HUES6 (cell line): ENCODE measurements around the gene LCN12.

Experiments
- H3K27ac ChIP-seq: 2 replicates; pipeline ENCODE4 v1.7.0; 2013; ENCODE audit warnings: low read depth, mild to moderate bottlenecking, low read length, inconsistent platforms
- H3K27me3 ChIP-seq: 2 replicates; pipeline ENCODE4 v1.6.1; 2013; ENCODE audit warnings: low read length; ENCODE audit not compliant: control insufficient read depth, insufficient read depth
- H3K36me3 ChIP-seq: 2 replicates; pipeline ENCODE4 v1.6.1; 2013; ENCODE audit warnings: low read length; ENCODE audit not compliant: control insufficient read depth, insufficient read depth
- H3K4me1 ChIP-seq: 2 replicates; pipeline ENCODE4 v1.6.1; 2013; ENCODE audit warnings: low read length; ENCODE audit not compliant: control insufficient read depth, insufficient read depth
- H3K4me3 ChIP-seq: 2 replicates; pipeline ENCODE4 v1.5.1; 2013; ENCODE audit warnings: low read depth, low read length
- H3K9ac ChIP-seq: one replicate; pipeline ENCODE4 v1.6.1; 2013; ENCODE audit warnings: mild to moderate bottlenecking, low read length
- H3K9me3 ChIP-seq: 2 replicates; pipeline ENCODE4 v1.6.1; 2013; ENCODE audit warnings: low read depth, low read length; ENCODE audit not compliant: control insufficient read depth, insufficient read depth

Gene LCN12

GRCh38 chr9:136941231-136942111 lies 10.6 kb upstream of the LCN12 start:
- H3K9me3 ChIP-seq = no peaks in the 10 kb centered on the region
- H3K4me3 ChIP-seq = no peak overlapping the region
- H3K9ac ChIP-seq = no peak overlapping the region
- no peak overlapping the region for H3K27ac ChIP-seq
- H3K36me3 ChIP-seq = peaks cover 48% of the 10 kb centered on the region
- H3K4me1 ChIP-seq = peaks cover 13% of the 10 kb centered on the region
- no peaks in the 10 kb centered on the region for H3K27me3 ChIP-seq

GRCh38 chr9:136942112-136942880 lies 9.8 kb upstream of the LCN12 start:
- H3K27ac ChIP-seq = no peak overlapping the region
- H3K4me1 ChIP-seq = peaks cover 13% of the 10 kb centered on the region
- H3K9me3 ChIP-seq = no peaks in the 10 kb centered on the region
- H3K36me3 ChIP-seq = peaks cover 43% of the 10 kb centered on the region
- H3K27me3 ChIP-seq = no peaks in the 10 kb centered on the region
- 0 out of 2 replicates have a peak overlapping the region, but pooled peaks have one; percentile 87 for H3K4me3 ChIP-seq
- no peak overlapping the region for H3K9ac ChIP-seq

- no peak overlapping the region for H3K9ac ChIP-seq
- no peaks in the 10 kb centered on the region for H3K9me3 ChIP-seq
- no peak overlapping the region for H3K27ac ChIP-seq
- H3K4me3 ChIP-seq = peak overlapping the region; percentile 87; the same call in 1 of the 2 replicates
- peaks cover 12% of the 10 kb centered on the region for H3K4me1 ChIP-seq
- H3K36me3 ChIP-seq = peaks cover 38% of the 10 kb centered on the region
- no peaks in the 10 kb centered on the region for H3K27me3 ChIP-seq
Measured at GRCh38 chr9:136942881-136943230, 9.2 kb upstream of the LCN12 start.

GRCh38 chr9:136943291-136944211 lies 8.5 kb upstream of the LCN12 start:
- Histone ChIP-seq H3K9ac (peak overlapping the region; percentile 87), H3K4me1 (peaks cover 13% of the 10 kb centered on the region), H3K4me3 (peak overlapping the region; percentile 87), H3K9me3 (no peaks in the 10 kb centered on the region), H3K27me3 (no peaks in the 10 kb centered on the region), H3K36me3 (peaks cover 38% of the 10 kb centered on the region), H3K27ac (0 out of 2 replicates have a peak overlapping the region, but pooled peaks have one; percentile 34)

- no peaks in the 10 kb centered on the region for H3K27me3 ChIP-seq
- peak overlapping the region; percentile 87 for H3K9ac ChIP-seq
- peak overlapping the region; percentile 87 for H3K4me3 ChIP-seq
- H3K36me3 ChIP-seq = peaks cover 36% of the 10 kb centered on the region
- H3K4me1 ChIP-seq = peaks cover 13% of the 10 kb centered on the region
- H3K27ac ChIP-seq = 0 out of 2 replicates have a peak overlapping the region, but pooled peaks have one; percentile 34
- no peaks in the 10 kb centered on the region for H3K9me3 ChIP-seq
Measured at GRCh38 chr9:136944212-136944518, 7.9 kb upstream of the LCN12 start.

- peak within 1 kb of the TSS; percentile 87 for H3K4me3 ChIP-seq
- no peaks in the 10 kb centered on the region for H3K27me3 ChIP-seq
- H3K27ac ChIP-seq = 0 out of 2 replicates have a peak within 1 kb of the TSS, but pooled peaks have one; percentile 34
- H3K9me3 ChIP-seq = no peaks in the 10 kb centered on the region
- peak within 1 kb of the TSS; percentile 87 for H3K9ac ChIP-seq
- H3K36me3 ChIP-seq = peaks cover 31% of the 10 kb centered on the region
- peaks cover 13% of the 10 kb centered on the region for H3K4me1 ChIP-seq
Measured at GRCh38 chr9:136944519-136945332, 7.3 kb upstream of the LCN12 start, which contains the start of the genes C8G and FBXW5. Gene C8G (plus strand): TSS chr9:136945243. CDS start chr9:136945321, 78 bp downstream. Gene FBXW5 (minus strand): TSS chr9:136944738. CDS start chr9:136944083, 655 bp downstream.

- no peak overlapping the region for H3K9ac ChIP-seq
- no peaks in the 10 kb centered on the region for H3K9me3 ChIP-seq
- peaks cover 17% of the 10 kb centered on the region for H3K4me1 ChIP-seq
- no peaks in the 10 kb centered on the region for H3K27me3 ChIP-seq
- peaks cover 23% of the 10 kb centered on the region for H3K36me3 ChIP-seq
- H3K4me3 ChIP-seq = no peak overlapping the region
- no peak overlapping the region for H3K27ac ChIP-seq
Measured at GRCh38 chr9:136945333-136946227, 6.5 kb upstream of the LCN12 start.

- Histone ChIP-seq H3K27ac (no peak overlapping the region), H3K4me1 (peaks cover 20% of the 10 kb centered on the region), H3K27me3 (no peaks in the 10 kb centered on the region), H3K9me3 (no peaks in the 10 kb centered on the region), H3K4me3 (no peak overlapping the region), H3K9ac (no peak overlapping the region), H3K36me3 (peaks cover 14% of the 10 kb centered on the region)
Measured at GRCh38 chr9:136946228-136947027, 5.6 kb upstream of the LCN12 start.
